Upper lobe of left lung (tissue), 4 donors: ENCODE data around the gene SESN2.

Experiments
- EP300 ChIP-seq, 4 donors: sonication (generic); formaldehyde crosslinking; IDR thresholded peaks; one replicate each; pipeline ENCODE4 v1.5.1; 2017; ENCODE audit warnings: antibody characterized with exemption in 4 of 4, control low read depth in 2 of 4
- POLR2AphosphoS5 ChIP-seq, 2 donors: sonication (generic); formaldehyde crosslinking; IDR thresholded peaks; one replicate each; pipeline ENCODE4 v1.5.1; 2017; ENCODE audit warnings: antibody characterized with exemption in 2 of 2
- TF ChIP-seq, protein P1 (sequence below), 6 experiments: fragments of 450-650 bp in 4 of 6; fragments of 200-600 bp in 2 of 6; sonication (generic) in 2 of 6; IDR thresholded peaks; one replicate each; pipeline ENCODE4 v1.5.1; 2016 to 2019; ENCODE audit warnings: antibody characterized with exemption in 6 of 6

DNA sequence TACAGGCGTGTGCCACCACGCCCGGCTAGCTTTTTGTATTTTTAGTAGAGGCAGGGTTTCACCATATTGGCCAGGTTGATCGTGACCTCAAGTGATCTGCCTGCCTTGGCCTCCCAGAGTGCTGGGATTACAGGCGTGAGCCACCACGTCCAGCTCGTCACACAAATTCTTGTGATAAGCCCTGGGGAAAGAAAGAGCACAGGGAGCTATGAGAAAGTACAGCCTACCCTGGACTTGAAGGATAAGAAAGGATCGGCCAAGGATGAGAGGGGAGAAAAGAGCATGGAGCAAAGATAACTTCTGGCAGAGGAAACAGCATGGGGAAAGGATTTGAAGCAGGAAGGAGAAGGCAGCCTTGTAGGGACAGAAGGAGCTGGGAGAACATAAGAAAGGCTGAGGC is 29.2 kb downstream of the SESN2 start:
- TF ChIP-seq, protein P1, sequence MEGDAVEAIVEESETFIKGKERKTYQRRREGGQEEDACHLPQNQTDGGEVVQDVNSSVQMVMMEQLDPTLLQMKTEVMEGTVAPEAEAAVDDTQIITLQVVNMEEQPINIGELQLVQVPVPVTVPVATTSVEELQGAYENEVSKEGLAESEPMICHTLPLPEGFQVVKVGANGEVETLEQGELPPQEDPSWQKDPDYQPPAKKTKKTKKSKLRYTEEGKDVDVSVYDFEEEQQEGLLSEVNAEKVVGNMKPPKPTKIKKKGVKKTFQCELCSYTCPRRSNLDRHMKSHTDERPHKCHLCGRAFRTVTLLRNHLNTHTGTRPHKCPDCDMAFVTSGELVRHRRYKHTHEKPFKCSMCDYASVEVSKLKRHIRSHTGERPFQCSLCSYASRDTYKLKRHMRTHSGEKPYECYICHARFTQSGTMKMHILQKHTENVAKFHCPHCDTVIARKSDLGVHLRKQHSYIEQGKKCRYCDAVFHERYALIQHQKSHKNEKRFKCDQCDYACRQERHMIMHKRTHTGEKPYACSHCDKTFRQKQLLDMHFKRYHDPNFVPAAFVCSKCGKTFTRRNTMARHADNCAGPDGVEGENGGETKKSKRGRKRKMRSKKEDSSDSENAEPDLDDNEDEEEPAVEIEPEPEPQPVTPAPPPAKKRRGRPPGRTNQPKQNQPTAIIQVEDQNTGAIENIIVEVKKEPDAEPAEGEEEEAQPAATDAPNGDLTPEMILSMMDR (IDR thresholded peaks at IDR 0.05), result no peak
- TF ChIP-seq POLR2AphosphoS5 (IDR thresholded peaks at IDR 0.05) (no peak), EP300 (IDR thresholded peaks at IDR 0.05) (no peak)
